Kidney (tissue), 14 donors: ENCODE data around the gene MANSC4. TPM values are rescaled to one million over a fixed set of nuclear protein-coding genes. Genes with fewer than 3 reads are reported as not detected.

ENCODE experiments used
- DNase-seq, 5 donors: peaks; one replicate each; pipeline ENCODE4 v3.0.0-alpha.2; 2013 to 2020
- FAIRE-seq: peaks from 2 replicates; lab custom pipeline; 2012; peaks lifted over from hg19 to GRCh38; lab: Jason Lieb, UNC
- H3K27ac ChIP-seq, 2 donors: one replicate each; pipeline ENCODE4 v1.7.0; 2013; ENCODE audit warnings: low read depth in 2 of 2, low read length in 2 of 2, inconsistent platforms in 1 of 2
- H3K27me3 ChIP-seq: one replicate; pipeline ENCODE4 v1.7.1; 2013; ENCODE audit warnings: low read length, inconsistent platforms; ENCODE audit not compliant: control insufficient read depth, insufficient read depth
- H3K36me3 ChIP-seq, 3 donors: one replicate each; pipeline versions ENCODE4 v1.7.0 to v1.7.1; 2013; ENCODE audit warnings: low read length in 3 of 3, control low read depth in 1 of 3, inconsistent platforms in 1 of 3; ENCODE audit not compliant: insufficient read depth in 3 of 3, control insufficient read depth in 2 of 3
- H3K4me1 ChIP-seq, 3 donors: one replicate each; pipeline versions ENCODE4 v1.7.0 to v1.7.1; 2013; ENCODE audit warnings: low read length in 3 of 3, inconsistent platforms in 1 of 3, low read depth in 1 of 3; ENCODE audit not compliant: control insufficient read depth in 2 of 3, insufficient read depth in 2 of 3
- H3K4me3 ChIP-seq, 3 donors: one replicate each; pipeline versions ENCODE4 v1.7.0 to v1.8.1; 2013; ENCODE audit warnings: low read length in 3 of 3, control low read depth in 1 of 3, inconsistent platforms in 1 of 3
- H3K9ac ChIP-seq, 3 donors: one replicate each; pipeline versions ENCODE4 v1.7.0 to v1.7.1; 2013; ENCODE audit warnings: low read length in 3 of 3, control low read depth in 1 of 3, inconsistent platforms in 1 of 3
- H3K9me3 ChIP-seq, 3 donors: one replicate each; pipeline versions ENCODE4 v1.7.0 to v1.7.1; 2013; ENCODE audit warnings: low read length in 3 of 3, control low read depth in 1 of 3, inconsistent platforms in 1 of 3; ENCODE audit not compliant: control insufficient read depth in 2 of 3, insufficient read depth in 1 of 3
- CTCF ChIP-seq: IDR thresholded peaks from 3 replicates; pipeline ENCODE4 v1.5.1; 2012; ENCODE audit warnings: mild to moderate bottlenecking, moderate library complexity, borderline replicate concordance; ENCODE audit not compliant: insufficient read depth; ENCODE audit errors: extremely low read depth
- intact Hi-C: fragments of 100-400 bp; cut with DNase I; formaldehyde crosslinking; loops from one replicate; pipeline ENCODE4 v1.11.1; 2022
- polyA plus RNA-seq: library from polyadenylated mRNA; stranded (reverse); fragments of 350-450 nt; fragmentation: Illumina TruSeq; extraction: RNeasy Lipid Tissue Mini Kit (QIAGEN cat#74804); gene quantifications from one replicate; pipeline ENCODE4 v1.2.3, GENCODE V29; 2014; ENCODE audit warnings: low read depth, low replicate concordance; ENCODE audit not compliant: insufficient read depth
- total RNA-seq: library from RNA; stranded (reverse); fragmentation: NEBNext Ultra II Directional; extraction: Animal tissue kit (Norgen Biotek cat#: 25700); gene quantifications from one replicate; pipeline ENCODE4 v1.2.1, GENCODE V29; 2021
- donor health status: control.
- donor health status: control.
- donor health status: control.
- donor health status: control.
- donor health status: control.
- donor health status: DM: yes; HTN: yes; CAD: no.
- donor health status: Normal renal cell carcinoma (clear cell type).

MANSC4 gene
- total and polyA plus RNA-seq, 2 donors from 2014 or later, result not detected

GRCh38 chr12:27806259-27806658, 26.2 kb upstream of the MANSC4 start:
- DNase-seq (no peak), FAIRE-seq (no peak)
- no peak for TF ChIP-seq CTCF
- H3K4me1 ChIP-seq, result no peaks in the 10 kb centered on the region
- no peaks in the 10 kb centered on the region for H3K27me3 ChIP-seq
- no peak overlapping the region for H3K27ac ChIP-seq
- no peak overlapping the region for H3K4me3 ChIP-seq
- intact Hi-C loops, result no loop called here
- no peak overlapping the region for H3K9ac ChIP-seq
- H3K36me3 ChIP-seq, result peaks cover 0 to 1% (median 0%) of the 10 kb centered on the region in 3 donors
- no peaks in the 10 kb centered on the region for H3K9me3 ChIP-seq

GRCh38 chr12:27805238-27805637, 25.2 kb upstream of the MANSC4 start:
- no peak overlapping the region for H3K27ac ChIP-seq
- H3K9ac ChIP-seq, result no peak overlapping the region
- peaks cover 0 to 2% (median 0%) of the 10 kb centered on the region in 3 donors for H3K36me3 ChIP-seq
- FAIRE-seq, result no peak
- no peak for TF ChIP-seq CTCF
- intact Hi-C loops, result no loop called here
- no peak overlapping the region for H3K4me3 ChIP-seq
- H3K9me3 ChIP-seq, result no peaks in the 10 kb centered on the region
- no peak for DNase-seq
- no peaks in the 10 kb centered on the region for H3K27me3 ChIP-seq
- no peaks in the 10 kb centered on the region for H3K4me1 ChIP-seq

GRCh38 chr12:27802936-27803335, 22.9 kb upstream of the MANSC4 start:
- DNase-seq (no peak), FAIRE-seq (no peak)
- H3K36me3 ChIP-seq, result peaks cover 0 to 8% (median 2%) of the 10 kb centered on the region in 3 donors
- no peak overlapping the region for H3K4me3 ChIP-seq
- no peaks in the 10 kb centered on the region for H3K27me3 ChIP-seq
- intact Hi-C loops, result no loop called here
- no peak for TF ChIP-seq CTCF
- H3K27ac ChIP-seq, result no peak overlapping the region
- no peaks in the 10 kb centered on the region for H3K4me1 ChIP-seq
- H3K9me3 ChIP-seq, result no peaks in the 10 kb centered on the region
- no peak overlapping the region for H3K9ac ChIP-seq

GRCh38 chr12:27802511-27802910, 22.5 kb upstream of the MANSC4 start:
- Histone ChIP-seq H3K27me3 (no peaks in the 10 kb centered on the region), H3K9ac (no peak overlapping the region), H3K4me3 (no peak overlapping the region), H3K9me3 (no peaks in the 10 kb centered on the region), H3K4me1 (no peaks in the 10 kb centered on the region), H3K27ac (no peak overlapping the region), H3K36me3 (peaks cover 3 to 12% (median 5%) of the 10 kb centered on the region in 3 donors)
- TF ChIP-seq CTCF, result no peak
- intact Hi-C loops, result no loop called here
- FAIRE-seq, result no peak
- no peak for DNase-seq
